Medulla oblongata (tissue), 1 donor: ENCODE results near the gene ZNF609.
"Not testable (repeated sequence)": the region's sequence is repeated elsewhere in the genome, so short reads cannot be mapped to it uniquely, and the experiment has no call there.

Experiments
- DNase-seq: peaks from one replicate; pipeline ENCODE4 v3.0.0-alpha.2; 2015; ENCODE audit errors: extremely low spot score

The ZNF609 gene

DNA sequence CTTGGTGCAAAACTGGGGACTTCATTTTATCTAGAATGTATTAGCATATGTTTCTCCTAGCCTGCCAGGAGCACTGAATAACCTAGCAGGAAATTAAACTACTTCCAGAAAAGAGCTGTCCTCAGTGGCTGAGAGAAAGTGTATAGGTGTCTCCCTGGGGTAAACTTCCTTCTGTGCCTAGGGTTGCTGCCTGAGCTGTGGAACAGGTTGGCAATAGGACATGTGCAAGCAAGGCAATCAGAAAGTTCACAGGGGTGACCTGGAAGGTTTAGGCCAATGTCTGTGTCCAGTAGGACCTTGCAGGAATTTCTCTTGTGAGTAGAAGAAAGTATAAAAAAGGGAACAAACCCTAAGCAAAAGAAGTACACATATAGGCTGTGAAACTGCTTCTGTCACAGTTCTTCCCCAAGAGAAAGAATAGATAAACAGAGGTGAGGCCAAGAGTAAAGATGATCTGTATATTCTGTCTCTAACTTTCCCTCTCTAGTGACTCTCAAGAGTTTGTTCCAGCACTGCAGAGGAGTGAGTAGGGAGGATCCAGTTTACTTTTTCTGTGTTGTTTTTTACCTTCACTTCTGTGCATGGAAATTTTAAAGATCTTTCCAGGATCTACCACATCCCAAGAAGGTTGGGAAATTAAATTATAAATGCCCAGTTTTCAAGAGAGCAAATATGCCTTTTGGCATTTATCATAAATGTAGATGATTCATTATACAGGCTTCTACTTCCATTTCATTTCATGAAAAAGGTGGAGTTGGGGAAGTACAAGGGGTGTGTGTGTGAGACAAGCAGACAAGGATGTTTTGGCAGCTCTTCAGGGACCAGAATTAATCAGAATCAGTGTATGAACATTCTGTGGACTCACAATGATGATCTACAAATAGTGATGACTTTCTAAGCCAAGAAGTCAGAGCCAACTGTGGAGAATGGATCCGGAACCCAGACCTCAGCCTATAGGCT is 159.8 kb downstream of the ZNF609 start:
- no peak for DNase-seq

DNA sequence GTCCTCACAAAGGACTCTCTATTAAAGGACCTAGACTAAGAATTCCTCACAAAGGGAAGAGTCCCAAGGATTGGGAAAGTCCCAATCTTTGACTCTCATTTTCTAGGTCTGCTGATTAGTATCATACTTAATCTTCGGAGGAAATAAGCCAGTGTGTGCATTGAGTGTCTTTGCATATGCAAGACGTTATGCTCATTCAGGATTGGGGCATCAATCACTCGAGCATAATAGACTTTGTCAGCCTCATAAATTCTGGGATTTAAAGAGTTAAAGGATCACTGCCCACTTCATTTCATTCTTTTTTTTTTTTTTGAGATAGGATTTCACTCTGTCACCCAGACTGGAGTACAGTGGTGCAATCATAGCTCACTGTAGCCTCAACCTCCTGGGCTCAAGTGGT is 160.7 kb downstream of the ZNF609 start:
- DNase-seq, result no peak

DNA sequence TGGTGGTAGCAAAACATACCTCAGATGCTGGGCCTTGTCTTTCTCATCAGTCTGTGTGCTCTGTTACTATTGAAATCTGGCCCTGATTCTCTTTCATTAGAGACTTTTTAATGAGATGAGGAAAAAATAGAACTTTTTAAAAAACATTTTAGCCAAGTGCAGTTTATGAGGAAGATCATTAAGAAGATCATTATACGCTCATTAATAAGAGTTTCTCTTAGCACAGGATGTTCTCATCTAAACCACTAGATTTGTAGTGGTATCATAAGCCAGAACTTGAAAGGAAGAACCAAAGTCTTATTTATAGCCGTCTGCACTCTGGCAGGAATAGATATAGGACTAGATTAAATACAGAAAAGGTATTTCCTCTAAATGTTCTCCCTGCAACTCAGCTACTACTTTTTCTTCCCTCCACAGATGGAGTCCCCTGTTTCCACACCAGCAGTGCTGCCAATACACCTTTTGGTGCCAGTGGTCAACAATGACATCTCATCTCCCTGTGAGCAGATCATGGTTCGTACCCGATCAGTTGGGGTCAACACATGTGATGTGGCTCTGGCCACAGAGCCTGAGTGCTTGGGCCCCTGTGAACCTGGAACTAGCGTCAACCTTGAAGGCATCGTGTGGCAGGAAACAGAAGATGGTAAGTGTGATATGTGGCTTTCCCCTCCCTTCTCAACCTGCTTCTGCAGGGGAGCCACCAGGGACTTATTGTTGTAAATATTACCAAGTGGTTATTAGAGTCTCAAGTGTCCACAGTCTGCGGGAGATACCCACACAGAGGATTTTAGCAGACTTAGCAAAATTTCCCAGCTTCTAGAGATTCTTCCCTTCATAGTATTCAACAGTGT is 162.3 kb downstream of the ZNF609 start:
- DNase-seq, result no peak

DNA sequence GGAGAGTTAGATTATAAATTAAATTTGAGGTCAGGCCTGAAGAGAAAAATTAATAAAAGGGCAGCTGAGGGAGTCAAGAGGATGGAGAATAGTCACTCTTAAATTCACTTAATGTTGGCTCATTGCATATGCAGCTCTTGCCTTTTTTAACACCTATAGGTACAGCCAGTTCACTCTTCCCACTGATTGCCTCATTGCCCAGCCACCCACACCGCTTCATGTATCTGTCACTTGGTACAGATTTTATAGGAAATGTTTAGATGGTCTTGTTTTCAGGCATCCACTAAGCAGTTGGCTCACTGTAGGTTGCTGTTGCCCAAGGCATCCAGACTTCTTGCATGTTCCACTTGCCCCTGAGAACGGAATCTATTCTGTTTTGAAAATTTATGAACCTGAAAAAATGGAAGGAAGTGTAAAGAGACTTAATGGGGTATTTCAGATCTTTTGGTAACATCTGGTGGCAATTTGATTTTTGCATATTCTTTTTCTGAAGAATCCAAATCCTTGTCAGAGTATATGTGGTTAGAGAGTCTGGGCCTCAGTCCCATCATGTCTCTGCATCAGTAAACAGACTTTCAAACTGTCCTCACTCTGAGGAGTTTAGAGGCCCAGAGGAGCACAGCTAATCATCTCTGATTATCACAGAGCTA is 163.1 kb downstream of the ZNF609 start:
- DNase-seq, result no peak

DNA sequence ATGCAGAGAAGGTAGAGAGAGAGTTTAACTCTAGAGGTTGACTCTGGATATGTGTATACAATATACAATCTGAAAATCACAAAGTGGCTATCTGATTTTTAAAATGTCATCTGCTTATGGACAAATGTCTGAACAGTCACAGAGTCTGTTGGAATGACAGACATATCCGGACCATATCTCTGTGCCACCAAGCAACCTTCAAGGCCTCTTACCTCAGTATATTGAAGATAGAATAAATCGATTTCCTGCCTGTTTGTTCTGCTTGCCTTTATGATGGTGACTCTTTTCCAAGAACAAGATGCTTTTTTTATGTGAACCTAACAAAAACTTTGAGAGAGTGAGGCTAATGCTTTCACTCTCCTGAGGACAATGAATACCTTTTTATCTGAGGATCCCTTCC is 163.9 kb downstream of the ZNF609 start:
- no peak for DNase-seq

DNA sequence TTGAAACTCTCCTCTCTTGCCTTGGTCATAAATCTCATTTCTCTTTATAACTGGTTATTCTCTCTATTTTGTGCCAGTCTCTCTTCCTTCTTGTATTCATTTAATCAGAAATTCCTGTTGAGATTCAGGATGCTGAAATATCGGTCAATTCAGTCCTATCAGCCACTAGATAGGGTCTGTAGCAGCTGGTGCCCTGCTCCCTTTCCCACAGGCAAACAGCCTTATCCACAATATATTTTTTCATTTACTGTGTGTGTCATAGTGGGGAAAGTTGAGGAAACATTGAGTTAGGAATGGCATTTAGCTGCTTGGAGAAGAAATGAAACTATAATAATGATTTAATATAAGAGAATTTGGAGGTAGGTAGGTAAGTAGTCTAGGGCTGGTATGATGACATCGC is 168.7 kb downstream of the ZNF609 start:
- DNase-seq, result no peak

DNA sequence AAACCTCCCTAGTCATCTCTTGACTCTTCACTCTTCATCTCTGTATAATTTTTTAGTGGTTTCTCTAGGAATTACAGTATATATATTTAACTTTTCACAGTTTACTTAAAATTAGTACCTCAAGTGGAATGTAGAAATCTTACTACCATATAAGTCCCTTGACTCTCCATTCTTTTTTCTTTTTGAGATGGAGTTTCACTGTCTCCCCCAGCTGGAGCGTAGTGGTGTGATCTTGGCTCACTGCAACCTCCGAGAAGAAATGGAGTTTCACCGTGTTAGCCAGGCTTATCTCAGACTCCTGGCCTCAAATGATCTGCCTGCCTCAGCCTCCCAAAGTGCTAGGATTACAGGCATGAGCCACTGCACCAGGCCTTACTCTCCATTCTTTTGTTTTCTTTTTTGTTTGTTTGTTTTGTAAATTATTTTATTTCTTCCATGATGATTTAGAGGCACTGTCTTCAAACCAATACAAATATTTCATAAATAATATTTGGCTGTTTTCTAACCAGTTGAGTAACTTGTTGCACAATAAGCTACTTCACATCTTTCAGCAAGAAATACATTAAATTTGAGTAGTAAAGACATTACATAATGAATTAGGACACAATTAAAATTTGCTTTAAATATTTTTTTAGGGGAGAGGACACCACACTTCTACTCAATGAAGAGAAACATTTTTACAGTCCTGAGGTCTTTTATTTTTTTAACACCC is 170.2 kb downstream of the ZNF609 start:
- no peak for DNase-seq

DNA sequence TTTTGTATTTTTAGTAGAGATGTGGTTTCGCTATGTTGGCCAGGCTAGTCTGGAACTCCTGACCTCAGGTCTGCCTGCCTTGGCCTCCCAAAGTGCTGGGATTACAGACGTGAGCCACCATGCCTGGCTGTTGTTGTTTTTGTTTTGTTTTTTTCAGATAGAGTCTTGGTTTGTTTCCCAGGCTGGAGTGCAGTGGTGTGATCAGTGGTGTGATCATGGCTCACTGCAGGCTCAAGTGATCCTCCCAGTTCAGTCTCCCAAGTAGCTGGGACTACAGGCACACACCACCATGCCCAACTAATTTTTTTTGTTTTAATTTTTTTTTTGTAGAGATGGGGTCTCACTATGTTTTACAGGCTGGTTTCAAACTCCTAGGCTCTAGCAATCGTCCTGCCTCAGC is 172.3 kb downstream of the ZNF609 start:
- DNase-seq, result not testable (repeated sequence)

DNA sequence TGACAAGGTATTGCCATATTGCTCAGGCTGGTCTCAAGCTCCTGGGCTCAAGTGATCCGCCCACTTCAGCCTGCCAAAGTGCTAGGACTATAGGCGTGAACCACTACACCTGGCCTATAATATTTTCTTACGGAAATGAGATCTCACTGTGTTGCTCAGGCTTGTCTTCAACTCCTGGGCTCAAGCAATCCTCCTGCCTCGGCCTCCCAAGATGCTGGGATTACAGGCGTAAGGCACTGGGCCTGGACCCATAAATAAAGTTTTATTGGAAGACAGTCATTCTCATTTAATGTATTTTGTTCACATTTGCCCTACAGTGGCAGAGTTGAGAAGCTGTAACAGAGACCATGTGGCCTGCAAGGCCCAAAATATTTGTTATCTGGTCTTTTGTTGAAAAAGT is 173.0 kb downstream of the ZNF609 start:
- no peak for DNase-seq

DNA sequence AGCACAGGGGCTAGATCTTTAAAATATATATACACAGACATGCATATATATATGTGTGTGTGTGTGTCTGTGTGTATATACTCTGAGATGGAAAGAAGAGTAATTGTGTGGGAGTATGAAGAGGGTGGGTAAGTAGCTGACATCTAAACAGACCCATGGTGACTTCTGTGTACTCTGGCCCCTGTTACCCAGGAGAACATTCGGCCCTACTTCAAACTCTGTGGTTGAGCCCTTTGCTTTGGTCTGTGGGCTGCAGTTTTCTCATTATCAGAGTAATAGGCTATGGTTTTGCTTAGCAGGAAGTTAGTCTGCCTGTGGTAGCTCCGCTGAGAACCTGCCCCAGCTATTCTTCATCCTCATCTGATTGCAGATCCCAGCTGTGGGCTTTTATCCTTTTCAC is 173.6 kb downstream of the ZNF609 start:
- DNase-seq, result no peak

DNA sequence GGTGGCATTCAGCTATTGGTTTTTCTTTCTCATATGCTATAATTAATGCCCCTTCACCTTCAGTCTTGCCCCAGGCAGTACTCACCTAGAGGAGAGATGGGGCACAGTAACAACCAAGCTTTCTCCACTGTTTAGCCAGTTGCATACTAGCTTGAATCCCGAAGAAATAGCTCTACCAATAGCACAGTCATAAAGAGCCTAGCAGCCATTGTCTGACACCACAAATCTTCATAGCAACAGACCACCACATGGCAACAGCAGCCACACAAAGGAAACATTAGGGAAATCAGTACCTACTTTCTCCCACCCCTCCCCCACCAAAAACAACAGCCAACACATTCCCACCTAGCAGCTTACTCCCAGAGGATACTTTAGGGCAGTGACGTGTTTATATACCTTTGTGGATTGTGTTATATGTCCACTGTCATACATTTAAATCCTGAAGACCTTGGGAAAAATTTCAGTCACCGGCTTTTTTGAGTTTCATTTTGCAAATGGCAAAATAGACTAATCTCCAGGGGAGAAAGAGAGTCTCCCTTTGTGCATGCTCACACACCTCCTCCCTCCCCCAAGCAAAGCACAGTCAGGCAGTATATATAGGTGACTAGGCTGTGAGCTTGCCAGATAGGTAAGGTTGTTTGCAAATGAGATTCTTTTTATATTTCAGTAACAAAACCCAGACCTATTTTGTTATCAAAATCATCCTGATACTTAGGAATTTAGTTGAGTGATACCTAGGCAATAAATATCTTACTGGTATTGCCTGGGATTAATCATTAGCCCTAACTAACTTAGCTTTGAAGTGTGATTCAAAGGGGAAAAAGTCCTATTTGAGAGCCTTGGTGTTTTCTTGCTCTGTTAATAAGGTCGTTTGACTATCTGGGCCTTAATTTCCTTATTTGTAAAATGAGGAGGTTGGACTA is 174.5 kb downstream of the ZNF609 start:
- DNase-seq, result no peak

DNA sequence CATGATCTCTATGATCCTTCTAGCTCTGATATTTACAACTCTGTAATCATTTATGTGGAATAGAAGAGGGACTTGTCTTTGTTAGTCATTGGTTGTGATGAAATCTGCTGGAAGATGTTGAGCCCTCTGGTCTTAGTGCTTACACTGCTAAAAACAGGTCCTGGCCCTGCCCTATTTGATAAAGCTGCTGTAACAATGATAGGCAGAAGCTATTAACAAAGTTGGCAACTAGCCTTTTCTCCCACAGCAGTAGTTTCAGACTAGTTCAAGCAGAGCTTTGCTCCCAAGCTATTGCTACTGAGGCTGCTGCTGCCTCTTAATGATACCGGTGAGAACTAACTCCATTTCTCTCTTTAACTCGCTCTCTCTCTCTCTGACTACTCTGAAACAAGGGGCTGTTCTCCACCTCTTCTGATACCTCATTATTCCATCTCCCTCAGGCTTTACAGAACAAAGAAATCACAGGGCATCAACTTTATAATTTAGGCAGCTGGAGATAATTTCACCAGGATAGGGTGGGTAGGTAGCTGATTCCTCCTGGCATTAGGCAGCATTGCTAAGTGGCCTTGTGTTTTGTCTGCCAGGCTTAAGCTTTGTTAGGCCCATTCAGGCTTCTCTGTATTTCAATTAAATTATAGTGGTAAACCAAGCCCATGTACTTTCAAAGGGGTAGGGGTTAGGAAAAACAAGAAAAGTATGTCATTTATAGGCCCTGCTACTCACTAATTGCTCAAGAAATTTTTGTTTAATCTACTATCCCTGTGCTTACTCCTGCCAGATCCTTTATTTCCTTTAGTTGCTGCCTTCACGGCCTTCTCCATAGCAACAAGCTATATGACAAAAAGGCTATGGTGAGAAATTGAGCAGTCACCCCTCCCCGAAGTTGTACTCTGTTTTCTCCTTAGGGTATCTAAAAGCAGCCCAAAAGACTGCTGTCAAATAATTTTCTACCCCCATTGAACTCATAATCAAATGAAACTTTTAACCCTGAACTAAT is 175.4 kb downstream of the ZNF609 start:
- DNase-seq, result peak; percentile 31

DNA sequence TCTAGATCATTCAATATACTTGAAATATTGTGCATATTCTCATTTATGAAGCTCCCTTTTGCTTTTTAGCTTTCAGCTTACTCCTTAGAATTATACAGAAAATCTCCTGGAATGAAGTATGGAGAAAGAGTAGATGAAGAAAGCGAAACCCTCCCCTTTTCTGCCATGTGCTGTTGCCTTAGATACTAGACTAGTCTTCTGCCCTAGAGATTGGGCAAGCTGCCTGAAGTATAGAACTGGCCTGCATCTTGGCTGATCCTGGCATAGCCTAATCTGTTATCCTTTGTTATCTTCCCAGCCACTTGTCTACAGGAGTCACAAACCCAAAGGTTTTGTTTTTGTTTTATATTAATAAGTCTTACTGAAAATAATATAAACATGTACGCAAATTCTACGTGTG is 176.2 kb downstream of the ZNF609 start:
- DNase-seq, result no peak

DNA sequence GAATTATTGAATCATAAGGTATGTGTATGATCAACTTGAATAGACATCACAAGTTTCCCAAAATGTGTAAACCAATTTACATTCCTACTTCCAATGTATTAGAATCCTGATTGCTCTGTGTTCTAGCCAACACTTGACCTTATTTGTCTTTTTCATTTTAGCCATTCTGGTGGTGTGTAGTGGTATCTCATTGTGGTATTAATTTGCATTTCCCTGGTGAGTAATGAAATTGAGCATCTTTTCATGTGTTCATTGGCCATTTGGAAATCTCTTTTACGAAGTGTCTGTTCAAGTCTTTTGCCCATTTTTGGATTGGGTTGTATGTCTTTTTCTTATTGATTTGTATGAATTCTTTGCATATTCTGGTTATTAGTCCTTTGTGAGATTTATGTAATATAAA is 177.0 kb downstream of the ZNF609 start:
- no peak for DNase-seq

DNA sequence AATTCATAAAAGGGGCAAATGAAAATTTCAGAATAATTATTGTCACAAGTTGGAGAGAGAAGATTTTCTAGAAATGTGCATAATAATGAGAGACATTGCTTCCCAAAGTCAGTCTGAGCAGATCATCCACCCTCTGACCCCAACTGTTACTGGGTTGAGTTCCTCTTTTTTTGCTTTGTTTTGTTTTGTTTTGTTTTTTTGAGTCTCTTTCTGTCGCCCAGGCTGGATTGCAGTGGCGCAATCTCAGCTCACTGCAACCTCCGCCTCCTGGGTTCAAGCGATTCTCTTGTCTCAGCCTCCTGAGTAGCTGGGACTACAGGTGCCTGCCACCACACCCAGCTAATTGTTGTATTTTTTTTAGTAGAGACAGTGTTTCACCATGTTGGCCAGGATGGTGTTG is 179.4 kb downstream of the ZNF609 start:
- DNase-seq, result not testable (repeated sequence)

DNA sequence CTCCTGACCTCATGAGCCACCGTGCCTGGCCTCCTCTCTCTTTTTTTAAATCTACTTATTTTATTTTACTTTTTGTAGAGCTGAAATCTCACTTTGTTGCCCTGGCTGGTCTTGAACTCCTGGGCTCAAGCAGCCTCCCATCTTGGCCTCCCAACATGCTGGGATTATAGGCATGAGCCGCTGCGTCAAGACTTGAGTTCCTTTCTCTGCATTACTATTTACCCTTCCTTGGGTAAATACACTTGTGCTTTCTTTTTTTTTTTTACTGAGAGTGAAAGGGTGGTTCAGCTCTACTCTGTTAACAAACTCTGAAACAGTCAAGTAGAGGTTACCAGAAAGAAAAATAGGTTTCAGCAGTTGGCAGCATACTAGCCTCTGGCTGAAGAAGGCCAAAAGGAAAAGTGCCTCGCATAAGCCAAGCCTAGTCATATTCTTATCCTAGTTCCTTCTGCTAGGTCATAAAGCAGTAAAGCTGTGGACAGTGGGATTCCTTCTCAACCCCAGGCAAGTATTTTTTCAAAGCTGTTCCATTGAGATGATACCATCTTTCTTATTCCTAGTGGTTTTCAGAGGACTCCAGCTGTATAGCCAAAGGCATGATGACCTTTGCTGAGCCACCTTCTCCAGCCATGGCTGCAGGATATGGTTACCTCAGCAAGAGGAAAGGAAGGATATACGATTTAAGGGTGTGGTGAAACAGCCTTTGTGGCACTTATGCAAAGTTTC is 179.9 kb downstream of the ZNF609 start:
- no peak for DNase-seq

DNA sequence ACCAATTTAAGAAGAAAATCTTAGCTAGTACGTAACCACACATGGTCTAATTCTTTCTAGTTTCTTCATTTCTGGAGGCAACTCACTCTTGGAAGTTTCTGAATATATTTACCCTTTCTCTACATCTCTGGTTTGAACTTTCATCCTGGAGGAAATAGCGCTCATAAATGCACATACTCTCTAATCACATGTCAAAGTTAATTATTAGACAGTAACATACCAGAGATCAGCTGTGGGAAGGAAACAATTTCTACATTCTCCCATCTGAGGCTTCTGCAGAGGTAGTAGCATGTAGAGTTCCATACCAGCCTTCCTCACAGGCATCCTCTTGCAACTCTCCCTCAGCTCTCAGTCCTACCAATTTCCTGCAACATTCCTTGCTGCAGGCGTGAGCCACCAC is 182.5 kb downstream of the ZNF609 start:
- DNase-seq, result no peak

DNA sequence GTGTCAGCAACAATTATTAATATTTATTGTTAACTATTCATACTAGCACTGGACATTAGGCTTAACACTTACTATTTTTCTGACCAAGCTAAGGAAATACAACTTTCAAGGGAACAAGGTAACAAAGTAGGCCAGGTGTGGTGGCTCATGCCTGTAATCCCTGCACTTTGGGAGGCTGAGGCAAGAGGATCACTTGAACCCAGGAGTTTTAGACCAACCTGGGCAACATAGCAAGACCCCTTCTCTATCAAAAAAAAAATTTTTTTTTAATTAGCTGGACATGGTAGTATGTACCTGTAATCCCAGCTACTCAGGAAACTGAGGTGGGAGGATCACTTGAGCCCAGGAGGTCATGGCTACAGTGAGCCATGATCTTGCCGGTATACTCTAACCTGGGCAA is 183.3 kb downstream of the ZNF609 start:
- no peak for DNase-seq

DNA sequence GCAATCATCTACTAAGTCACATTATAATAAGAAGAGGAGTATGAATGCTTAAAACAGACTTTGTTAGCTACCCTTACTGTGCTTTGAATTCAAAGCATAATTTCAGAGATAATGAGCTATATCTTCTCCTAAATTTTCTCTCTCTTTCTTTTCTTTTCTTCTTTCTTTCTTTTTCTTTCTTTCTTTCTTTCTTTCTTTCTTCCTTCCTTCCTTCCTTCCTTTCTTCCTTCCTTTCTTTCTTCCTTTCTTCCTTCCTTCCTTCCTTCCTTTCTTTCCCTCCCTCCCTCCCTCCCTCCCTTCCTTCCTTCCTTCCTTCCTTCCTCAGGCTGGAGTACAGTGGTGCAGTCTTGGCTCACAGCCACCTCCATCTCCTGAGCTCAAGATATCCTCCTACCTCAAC is 184.4 kb downstream of the ZNF609 start:
- DNase-seq, result not testable (repeated sequence)
